ENCODE results near the gene HOXA6. TPM values are rescaled to one million over a fixed set of nuclear protein-coding genes. Genes with fewer than 3 reads are reported as not detected.
A peak's percentile ranks its signal among the peaks of the same experiment; 100 is the strongest.

Gene HOXA6
- total RNA-seq, 4 donors from 2014 or later, result 5.7 to 15.4 (median 12.4) TPM

- WGBS, 2 donors, result 78 to 79% methylated on average over 38 to 40 of the region's 47 CpGs
These were observed 39.9 kb downstream of the HOXA6 start for GRCh38 chr7:27107391-27108381.

GRCh38 chr7:27106901-27107240, 40.7 kb downstream of the HOXA6 start:
- 82 to 92% methylated on average over 14 of the region's 14 CpGs for WGBS, 2 donors
- H3K4me3 ChIP-seq (ENCODE audit: low read depth, poor library complexity, severe bottlenecking), result no peak overlapping the region
- DNase-seq (ENCODE audit: low spot score in 2 of 2), result no peak
- TF ChIP-seq CTCF (IDR thresholded peaks at IDR 0.05) (no peak), POLR2A (IDR thresholded peaks at IDR 0.05) (no peak)
- intact Hi-C loops (cut with DNase I; ENCODE audit: low total_unique reads), result no loop called here

More at GRCh38 chr7:27107391-27108381, 39.9 kb downstream of the HOXA6 start:
- DNase-seq (ENCODE audit: low spot score in 2 of 2), result peak in 1 of 2 donors; percentile 83
- H3K4me3 ChIP-seq (ENCODE audit: low read depth, poor library complexity, severe bottlenecking), result no peak overlapping the region
- TF ChIP-seq CTCF (IDR thresholded peaks at IDR 0.05) (no peak), POLR2A (IDR thresholded peaks at IDR 0.05) (no peak)
- intact Hi-C loops (cut with DNase I; ENCODE audit: low total_unique reads), result no loop called here

- TF ChIP-seq POLR2A (IDR thresholded peaks at IDR 0.05), result no peak
- TF ChIP-seq CTCF (IDR thresholded peaks at IDR 0.05), result no peak
- no peak overlapping the region for H3K4me3 ChIP-seq (ENCODE audit: low read depth, poor library complexity, severe bottlenecking)
- intact Hi-C loops (cut with DNase I; ENCODE audit: low total_unique reads), result no loop called here
- 71 to 90% methylated on average over 43 to 44 of the region's 44 CpGs for whole genome bisulfite sequencing, 2 donors
- DNase-seq (ENCODE audit: low spot score in 2 of 2), result peak in 1 of 2 donors; percentile 70
These were observed 41.2 kb downstream of the HOXA6 start for GRCh38 chr7:27106181-27106900.

GRCh38 chr7:27105301-27106031, 42.1 kb downstream of the HOXA6 start:
- TF ChIP-seq POLR2A (IDR thresholded peaks at IDR 0.05) (no peak), CTCF (IDR thresholded peaks at IDR 0.05) (no peak)
- no peak for DNase-seq (ENCODE audit: low spot score in 2 of 2)
- intact Hi-C loops (cut with DNase I; ENCODE audit: low total_unique reads), result no loop called here
- 86 to 87% methylated on average over 13 of the region's 13 CpGs for WGBS, 2 donors
- no peak overlapping the region for H3K4me3 ChIP-seq (ENCODE audit: low read depth, poor library complexity, severe bottlenecking)

- WGBS, 2 donors, result 81 to 82% methylated on average over 13 of the region's 13 CpGs
- TF ChIP-seq CTCF (IDR thresholded peaks at IDR 0.05) (no peak), POLR2A (IDR thresholded peaks at IDR 0.05) (no peak)
- no peak for DNase-seq (ENCODE audit: low spot score in 2 of 2)
- no peak overlapping the region for H3K4me3 ChIP-seq (ENCODE audit: low read depth, poor library complexity, severe bottlenecking)
- intact Hi-C loops (cut with DNase I; ENCODE audit: low total_unique reads), result no loop called here
These were observed 43.1 kb downstream of the HOXA6 start for GRCh38 chr7:27104341-27105058.

Data from lower leg skin (tissue), 4 donors.